MM.1S (cell line): ENCODE results near the gene SUGP2.

ENCODE experiments used
- DNase-seq: peaks from one replicate; pipeline ENCODE4 v3.0.0-alpha.2; 2015
- H2AFZ ChIP-seq: fragments of 300-600 bp; sonication (generic); 2 replicates; pipeline ENCODE4 v1.6.0; 2016; ENCODE audit warnings: antibody characterized with exemption, low read length
- H3F3A ChIP-seq: fragments of 300-600 bp; sonication (generic); 2 replicates; pipeline ENCODE4 v1.6.1; 2016; ENCODE audit warnings: mild to moderate bottlenecking, antibody characterized with exemption, low read length, moderate library complexity, mixed read lengths; ENCODE audit not compliant: insufficient read depth
- H3K27ac ChIP-seq: fragments of 300-600 bp; sonication (generic); 2 replicates; pipeline ENCODE4 v1.5.1; 2016; ENCODE audit warnings: mild to moderate bottlenecking, low read length
- H3K27me3 ChIP-seq: fragments of 300-600 bp; sonication (generic); replicated peaks from 2 replicates; pipeline ENCODE4 v1.6.0; 2016; ENCODE audit warnings: low read length; ENCODE audit not compliant: insufficient read depth
- H3K36me3 ChIP-seq: fragments of 300-600 bp; sonication (generic); replicated peaks from 2 replicates; pipeline ENCODE4 v1.6.1; 2016; ENCODE audit warnings: mild to moderate bottlenecking, low read length, mixed read lengths; ENCODE audit not compliant: insufficient read depth
- H3K4me1 ChIP-seq: fragments of 300-600 bp; sonication (generic); 2 replicates; pipeline ENCODE4 v1.6.1; 2016; ENCODE audit warnings: low read length, mixed read lengths
- H3K4me2 ChIP-seq: fragments of 300-600 bp; sonication (generic); 2 replicates; pipeline ENCODE4 v1.6.0; 2016; ENCODE audit warnings: low read depth, low read length
- H3K4me3 ChIP-seq: fragments of 300-600 bp; sonication (generic); 2 replicates; pipeline ENCODE4 v1.5.1; 2016; ENCODE audit warnings: low read length, mixed read lengths
- H3K79me2 ChIP-seq: fragments of 300-600 bp; sonication (generic); 2 replicates; pipeline ENCODE4 v1.6.1; 2016; ENCODE audit warnings: mixed run types, low read length, mixed read lengths
- H3K9ac ChIP-seq: fragments of 300-600 bp; sonication (generic); 2 replicates; pipeline ENCODE4 v1.6.1; 2016; ENCODE audit warnings: low read length, mixed read lengths
- H3K9me2 ChIP-seq: fragments of 300-600 bp; sonication (generic); replicated peaks from 2 replicates; pipeline ENCODE4 v1.6.1; 2016; ENCODE audit warnings: mild to moderate bottlenecking, low read length, mixed read lengths; ENCODE audit not compliant: insufficient read depth
- H3K9me3 ChIP-seq: fragments of 300-600 bp; sonication (generic); replicated peaks from 2 replicates; pipeline ENCODE4 v1.6.1; 2016; ENCODE audit warnings: mild to moderate bottlenecking, low read length, mixed read lengths; ENCODE audit not compliant: insufficient read depth
- H4K20me1 ChIP-seq: fragments of 300-600 bp; sonication (generic); 2 replicates; pipeline ENCODE4 v1.6.1; 2016; ENCODE audit warnings: mild to moderate bottlenecking, low read length, moderate library complexity, mixed read lengths; ENCODE audit not compliant: insufficient read depth
- CTCF ChIP-seq: fragments of 300-600 bp; sonication (generic); IDR thresholded peaks from 2 replicates; pipeline ENCODE4 v1.5.1; 2016; ENCODE audit warnings: antibody characterized with exemption, low read length, mixed read lengths
- EZH2 ChIP-seq: fragments of 300-600 bp; sonication (generic); optimal IDR thresholded peaks from 2 replicates; pipeline ENCODE3; 2017; ENCODE audit warnings: low read depth, mild to moderate bottlenecking, antibody characterized with exemption, low read length, mixed read lengths
- EZH2phosphoT487 ChIP-seq: fragments of 300-600 bp; sonication (generic); IDR thresholded peaks from 2 replicates; pipeline ENCODE4 v1.6.1; 2018; ENCODE audit warnings: antibody characterized with exemption, low read length

SUGP2 gene

GRCh38 chr19:19059837-19060611 is 26.7 kb upstream of the SUGP2 start:
- Histone ChIP-seq H3K4me1 (no peaks in the 10 kb centered on the region), H3K27ac (no peak overlapping the region), H3K4me2 (no peak overlapping the region), H3F3A (peaks cover 19% of the 10 kb centered on the region), H2AFZ (no peak overlapping the region), H4K20me1 (no peaks in the 10 kb centered on the region), H3K9ac (no peak overlapping the region), H3K27me3 (no peaks in the 10 kb centered on the region), H3K4me3 (no peak overlapping the region), H3K36me3 (0 out of 2 replicates have a peak, but pooled peaks cover 4% of the 10 kb centered on the region), H3K9me3 (no peaks in the 10 kb centered on the region), H3K79me2 (peaks cover 11% of the 10 kb centered on the region), H3K9me2 (no peaks in the 10 kb centered on the region)
- TF ChIP-seq CTCF, result no peak
- TF ChIP-seq EZH2, result no peak
- TF ChIP-seq EZH2phosphoT487, result no peak
- no peak for DNase-seq

- H3K79me2 ChIP-seq, result peaks cover 3% of the 10 kb centered on the region
- TF ChIP-seq EZH2 (no peak), CTCF (no peak), EZH2phosphoT487 (no peak)
- peaks cover 12% of the 10 kb centered on the region; the same call in 1 of the 2 replicates for H3F3A ChIP-seq
- no peaks in the 10 kb centered on the region for H3K4me1 ChIP-seq
- H3K36me3 ChIP-seq, result 0 out of 2 replicates have a peak, but pooled peaks cover 4% of the 10 kb centered on the region
- no peaks in the 10 kb centered on the region for H3K9me3 ChIP-seq
- no peak overlapping the region for H3K4me3 ChIP-seq
- H4K20me1 ChIP-seq, result no peaks in the 10 kb centered on the region
- H3K27me3 ChIP-seq, result no peaks in the 10 kb centered on the region
- no peak overlapping the region for H3K27ac ChIP-seq
- H3K9ac ChIP-seq, result no peak overlapping the region
- H2AFZ ChIP-seq, result no peak overlapping the region
- no peak overlapping the region for H3K4me2 ChIP-seq
- no peaks in the 10 kb centered on the region for H3K9me2 ChIP-seq
- no peak for DNase-seq
Measured at GRCh38 chr19:19059018-19059836, 25.9 kb upstream of the SUGP2 start.

- H3K27ac ChIP-seq, result no peak overlapping the region
- peaks cover 3% of the 10 kb centered on the region; the same call in 1 of the 2 replicates for H3K79me2 ChIP-seq
- DNase-seq, result no peak
- H3K4me3 ChIP-seq, result no peak overlapping the region
- H3K4me2 ChIP-seq, result no peak overlapping the region
- no peak overlapping the region for H2AFZ ChIP-seq
- no peaks in the 10 kb centered on the region for H4K20me1 ChIP-seq
- no peaks in the 10 kb centered on the region for H3K4me1 ChIP-seq
- peaks cover 10% of the 10 kb centered on the region; the same call in 1 of the 2 replicates for H3F3A ChIP-seq
- H3K36me3 ChIP-seq, result 0 out of 2 replicates have a peak, but pooled peaks cover 4% of the 10 kb centered on the region
- H3K9me2 ChIP-seq, result no peaks in the 10 kb centered on the region
- no peak overlapping the region for H3K9ac ChIP-seq
- H3K9me3 ChIP-seq, result no peaks in the 10 kb centered on the region
- no peaks in the 10 kb centered on the region for H3K27me3 ChIP-seq
- TF ChIP-seq EZH2 (no peak), EZH2phosphoT487 (no peak), CTCF (no peak)
Measured at GRCh38 chr19:19057720-19058119, 24.4 kb upstream of the SUGP2 start.
